ENCODE results near the gene SPC24.
A peak's percentile ranks its signal among the peaks of the same experiment; 100 is the strongest.

Gene SPC24

DNA sequence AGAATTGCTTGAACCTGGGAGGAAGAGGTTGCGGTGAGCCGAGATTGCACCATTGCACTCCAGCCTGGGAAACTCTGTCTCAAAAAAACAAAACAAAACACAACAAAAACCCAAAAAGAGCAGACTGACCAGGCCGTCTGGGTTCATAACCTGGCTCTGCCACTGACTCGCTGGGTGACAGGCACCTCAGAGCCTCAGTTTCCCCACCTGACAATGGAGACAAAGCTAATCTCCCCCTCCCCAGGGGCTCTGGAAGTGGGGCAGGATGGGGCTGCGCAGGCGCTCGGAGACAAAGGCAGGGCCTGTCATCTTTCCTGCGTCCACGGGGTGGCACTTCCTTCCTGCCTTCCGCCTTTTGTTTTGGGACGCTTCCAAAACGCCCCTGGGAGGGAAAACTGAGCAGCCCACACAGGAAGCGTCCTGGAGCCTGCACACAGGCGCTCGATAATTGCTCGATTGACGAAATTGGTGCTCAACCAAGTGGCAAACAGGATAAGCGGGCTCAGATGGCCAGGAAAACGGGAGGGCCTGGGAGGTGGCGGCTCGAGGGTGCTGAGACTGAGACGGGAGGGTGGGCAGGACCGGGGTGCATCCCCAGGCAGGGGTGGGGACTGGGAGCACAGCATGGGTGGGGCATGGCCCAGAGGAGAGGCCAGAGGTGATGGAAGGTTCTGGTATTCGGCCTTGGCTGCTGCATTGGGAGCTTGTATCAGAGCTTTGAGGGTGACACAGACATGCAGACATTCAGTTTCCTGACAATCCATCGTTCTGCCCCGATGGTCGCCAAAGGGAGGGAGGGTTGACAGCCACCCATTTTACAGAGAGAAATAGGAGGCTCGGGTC is 17.8 kb downstream of the SPC24 start:
- Histone ChIP-seq H2AFZ (ENCODE audit: low read length) (no peak overlapping the region), H3K4me1 (ENCODE audit: insufficient read depth, low read length, severe bottlenecking) (peaks cover 10% of the 10 kb centered on the region), H4K20me1 (ENCODE audit: insufficient read depth, low read length) (no peaks in the 10 kb centered on the region), H3K9ac (ENCODE audit: low read length) (peak overlapping the region; percentile 46; the same call in 1 of the 2 replicates), H3K9me3 (ENCODE audit: low read length) (no peaks in the 10 kb centered on the region), H3K27ac (ENCODE audit: low read depth, low read length, poor library complexity, severe bottlenecking) (no peak overlapping the region), H3K27me3 (ENCODE audit: insufficient read depth, low read length) (no peaks in the 10 kb centered on the region), H3K4me2 (ENCODE audit: low read length) (peak overlapping the region; percentile 73), H3K36me3 (ENCODE audit: insufficient read depth, low read length) (peaks cover 5% of the 10 kb centered on the region), H3K79me2 (ENCODE audit: insufficient read depth, low read length) (no peaks in the 10 kb centered on the region), H3K4me3 (ENCODE audit: low read depth, low read length, poor library complexity, severe bottlenecking) (peak overlapping the region; percentile 46), H3F3A (ENCODE audit: insufficient read depth, low read length) (0 out of 2 replicates have a peak, but pooled peaks cover 3% of the 10 kb centered on the region), H3K9me2 (ENCODE audit: low read depth, low read length) (no peaks in the 10 kb centered on the region)
- TF ChIP-seq EZH2 (IDR thresholded peaks at IDR 0.05; ENCODE audit: borderline replicate concordance, low read length) = no peak
- TF ChIP-seq, protein P1, sequence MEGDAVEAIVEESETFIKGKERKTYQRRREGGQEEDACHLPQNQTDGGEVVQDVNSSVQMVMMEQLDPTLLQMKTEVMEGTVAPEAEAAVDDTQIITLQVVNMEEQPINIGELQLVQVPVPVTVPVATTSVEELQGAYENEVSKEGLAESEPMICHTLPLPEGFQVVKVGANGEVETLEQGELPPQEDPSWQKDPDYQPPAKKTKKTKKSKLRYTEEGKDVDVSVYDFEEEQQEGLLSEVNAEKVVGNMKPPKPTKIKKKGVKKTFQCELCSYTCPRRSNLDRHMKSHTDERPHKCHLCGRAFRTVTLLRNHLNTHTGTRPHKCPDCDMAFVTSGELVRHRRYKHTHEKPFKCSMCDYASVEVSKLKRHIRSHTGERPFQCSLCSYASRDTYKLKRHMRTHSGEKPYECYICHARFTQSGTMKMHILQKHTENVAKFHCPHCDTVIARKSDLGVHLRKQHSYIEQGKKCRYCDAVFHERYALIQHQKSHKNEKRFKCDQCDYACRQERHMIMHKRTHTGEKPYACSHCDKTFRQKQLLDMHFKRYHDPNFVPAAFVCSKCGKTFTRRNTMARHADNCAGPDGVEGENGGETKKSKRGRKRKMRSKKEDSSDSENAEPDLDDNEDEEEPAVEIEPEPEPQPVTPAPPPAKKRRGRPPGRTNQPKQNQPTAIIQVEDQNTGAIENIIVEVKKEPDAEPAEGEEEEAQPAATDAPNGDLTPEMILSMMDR (IDR thresholded peaks at IDR 0.05; ENCODE audit: low read length) = peak; percentile 72

DNA sequence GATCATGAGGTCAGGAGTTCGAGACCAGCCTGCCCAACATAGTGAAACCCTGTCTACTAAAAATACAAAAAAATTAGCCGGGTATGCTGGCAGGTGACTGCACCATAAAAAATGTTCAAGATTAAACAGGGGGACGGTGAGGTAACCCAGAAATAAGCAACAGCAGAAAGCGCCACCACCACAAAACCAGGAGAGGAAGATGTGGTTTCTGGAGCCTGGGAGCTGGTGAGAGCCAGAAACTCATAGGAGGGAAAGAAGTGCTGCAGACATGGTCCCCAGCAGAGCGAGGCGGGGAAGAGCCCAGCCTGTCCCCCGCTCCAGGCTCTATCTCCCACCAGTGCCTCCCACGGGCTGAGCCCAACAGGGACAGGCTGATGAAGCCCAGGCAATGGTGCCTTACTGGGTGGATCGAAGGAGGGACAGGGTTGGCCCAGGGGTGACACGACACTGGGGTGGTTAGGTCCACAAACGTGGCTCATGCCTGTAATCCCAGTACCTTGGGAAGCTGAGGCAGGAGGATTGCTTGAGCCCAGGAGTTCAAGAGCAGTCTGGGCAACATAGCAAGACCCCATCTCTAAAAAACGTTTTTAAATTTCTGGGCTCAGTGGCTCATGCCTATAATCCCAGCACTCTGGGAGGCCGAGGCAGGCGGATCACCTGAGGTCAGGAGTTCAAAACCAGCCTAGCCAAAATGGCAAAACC is 19.0 kb downstream of the SPC24 start:
- no peak for TF ChIP-seq EZH2 (IDR thresholded peaks at IDR 0.05; ENCODE audit: borderline replicate concordance, low read length)
- TF ChIP-seq, protein P1 (IDR thresholded peaks at IDR 0.05; ENCODE audit: low read length) = no peak
- Histone ChIP-seq H3F3A (ENCODE audit: insufficient read depth, low read length) (peaks cover 3% of the 10 kb centered on the region; the same call in 1 of the 2 replicates), H3K9me2 (ENCODE audit: low read depth, low read length) (no peaks in the 10 kb centered on the region), H3K79me2 (ENCODE audit: insufficient read depth, low read length) (no peaks in the 10 kb centered on the region), H3K27me3 (ENCODE audit: insufficient read depth, low read length) (no peaks in the 10 kb centered on the region), H3K4me2 (ENCODE audit: low read length) (no peak overlapping the region), H3K27ac (ENCODE audit: low read depth, low read length, poor library complexity, severe bottlenecking) (no peak overlapping the region), H3K9me3 (ENCODE audit: low read length) (no peaks in the 10 kb centered on the region), H3K9ac (ENCODE audit: low read length) (no peak overlapping the region), H3K4me3 (ENCODE audit: low read depth, low read length, poor library complexity, severe bottlenecking) (no peak overlapping the region), H3K4me1 (ENCODE audit: insufficient read depth, low read length, severe bottlenecking) (peaks cover 8% of the 10 kb centered on the region), H3K36me3 (ENCODE audit: insufficient read depth, low read length) (peaks cover 17% of the 10 kb centered on the region), H4K20me1 (ENCODE audit: insufficient read depth, low read length) (no peaks in the 10 kb centered on the region), H2AFZ (ENCODE audit: low read length) (no peak overlapping the region)

DNA sequence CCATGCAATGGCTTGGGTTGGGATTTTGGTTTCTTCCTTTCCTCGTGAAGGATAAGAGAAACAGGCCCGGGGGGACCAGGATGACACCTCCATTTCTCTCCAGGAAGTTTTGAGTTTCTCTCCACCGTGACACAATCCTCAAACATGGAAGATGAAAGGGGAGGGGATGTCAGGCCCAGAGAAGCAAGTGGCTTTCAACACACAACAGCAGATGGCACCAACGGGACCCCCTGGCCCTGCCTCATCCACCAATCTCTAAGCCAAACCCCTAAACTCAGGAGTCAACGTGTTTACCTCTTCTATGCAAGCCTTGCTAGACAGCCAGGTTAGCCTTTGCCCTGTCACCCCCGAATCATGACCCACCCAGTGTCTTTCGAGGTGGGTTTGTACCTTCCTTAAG is 24.1 kb downstream of the SPC24 start:
- no peaks in the 10 kb centered on the region for H4K20me1 ChIP-seq (ENCODE audit: insufficient read depth, low read length)
- H3K4me1 ChIP-seq (ENCODE audit: insufficient read depth, low read length, severe bottlenecking) = no peaks in the 10 kb centered on the region
- H3K9me2 ChIP-seq (ENCODE audit: low read depth, low read length) = no peaks in the 10 kb centered on the region
- H3K9me3 ChIP-seq (ENCODE audit: low read length) = no peaks in the 10 kb centered on the region
- no peak overlapping the region for H2AFZ ChIP-seq (ENCODE audit: low read length)
- H3F3A ChIP-seq (ENCODE audit: insufficient read depth, low read length) = peaks cover 3% of the 10 kb centered on the region; the same call in 1 of the 2 replicates
- no peaks in the 10 kb centered on the region for H3K27me3 ChIP-seq (ENCODE audit: insufficient read depth, low read length)
- peaks cover 68% of the 10 kb centered on the region for H3K36me3 ChIP-seq (ENCODE audit: insufficient read depth, low read length)
- no peak overlapping the region for H3K4me2 ChIP-seq (ENCODE audit: low read length)
- no peak overlapping the region for H3K4me3 ChIP-seq (ENCODE audit: low read depth, low read length, poor library complexity, severe bottlenecking)
- H3K27ac ChIP-seq (ENCODE audit: low read depth, low read length, poor library complexity, severe bottlenecking) = no peak overlapping the region
- H3K79me2 ChIP-seq (ENCODE audit: insufficient read depth, low read length) = no peaks in the 10 kb centered on the region
- H3K9ac ChIP-seq (ENCODE audit: low read length) = no peak overlapping the region
- TF ChIP-seq, protein P1 (IDR thresholded peaks at IDR 0.05; ENCODE audit: low read length) = no peak
- no peak for TF ChIP-seq EZH2 (IDR thresholded peaks at IDR 0.05; ENCODE audit: borderline replicate concordance, low read length)
